ENCODE data around the gene TBX4.

DNA sequence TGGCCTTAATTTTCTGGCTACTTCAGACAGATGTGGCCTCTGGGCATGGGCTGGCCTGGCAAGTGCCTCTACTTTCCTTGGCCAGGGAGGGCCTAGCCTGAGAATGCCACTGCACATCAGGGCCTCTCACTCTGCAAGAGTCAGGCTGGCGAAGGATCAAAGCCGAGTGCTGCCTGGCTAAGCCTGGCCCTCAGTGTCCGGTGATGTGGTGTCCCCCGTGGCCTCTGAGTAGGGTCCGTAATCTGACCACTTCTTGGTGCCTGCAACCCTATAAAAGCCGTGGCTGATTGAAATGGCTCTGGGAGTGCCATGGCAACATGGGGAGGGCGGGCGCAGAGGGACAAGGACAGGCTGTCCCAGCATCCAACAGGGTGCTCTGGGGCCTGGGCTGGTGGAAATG lies 30.2 kb downstream of the TBX4 start:
- TF ChIP-seq POLR2A (IDR thresholded peaks at IDR 0.05; ENCODE audit: low read depth, low read length) (no peak), POLR2AphosphoS5 (IDR thresholded peaks at IDR 0.05; ENCODE audit: low read depth, low read length) (no peak), TAF1 (IDR thresholded peaks at IDR 0.05; ENCODE audit: borderline replicate concordance, low read depth, low read length) (no peak)
